Right lung (tissue), 5 donors: ENCODE measurements around the gene RPUSD4. TPM values are rescaled to one million over a fixed set of nuclear protein-coding genes. Genes with fewer than 3 reads are reported as not detected.
A peak's percentile ranks its signal among the peaks of the same experiment; 100 is the strongest.

Source experiments
- DNase-seq, 2 donors: peaks; one replicate each; pipeline ENCODE4 v3.0.0-alpha.2; 2013
- polyA plus RNA-seq, 5 donors: library from polyadenylated mRNA; unstranded; fragments of 120-200 nt; gene quantifications; one replicate each; pipeline versions ENCODE4 v1.2.1 to v1.2.3, GENCODE V29; 2013; ENCODE audit warnings: inconsistent platforms in 1 of 5, low replicate concordance in 1 of 5; ENCODE audit not compliant: insufficient read length in 5 of 5, insufficient read depth in 1 of 5

Gene RPUSD4
- polyA plus RNA-seq, 5 donors: 38.1 to 48.4 (median 42.1) TPM

DNA sequence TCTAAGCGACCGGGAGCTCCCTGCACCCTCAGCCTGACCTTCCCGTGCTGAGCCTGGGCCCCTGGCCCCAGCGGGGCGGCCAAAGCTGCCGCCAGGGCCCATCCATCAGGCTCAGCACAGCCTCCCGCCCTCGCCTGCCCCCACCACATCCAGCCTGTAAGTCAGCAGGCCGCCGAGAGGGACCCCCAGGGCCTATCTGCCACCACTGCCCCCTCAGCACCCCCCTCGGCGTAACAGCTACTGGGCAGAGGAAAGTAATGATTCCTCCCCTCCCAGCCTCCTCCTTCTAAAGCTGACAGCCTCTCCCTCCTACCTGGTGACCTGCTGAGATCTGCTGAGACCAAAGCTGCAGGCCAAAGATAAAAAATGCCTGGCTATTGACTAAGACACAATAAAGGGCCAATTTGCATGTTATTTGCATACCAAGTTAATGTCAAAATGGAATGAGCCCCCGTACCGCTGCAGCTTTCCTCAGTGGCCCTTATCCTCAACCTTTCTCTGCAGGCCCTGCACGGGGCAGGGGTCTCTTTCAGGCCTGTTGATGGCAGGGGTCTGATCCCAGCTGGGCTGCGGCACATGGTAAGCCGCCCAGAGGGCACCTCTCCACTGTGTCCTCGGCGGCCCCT is 51.6 kb downstream of the RPUSD4 start:
- DNase-seq: no peak

DNA sequence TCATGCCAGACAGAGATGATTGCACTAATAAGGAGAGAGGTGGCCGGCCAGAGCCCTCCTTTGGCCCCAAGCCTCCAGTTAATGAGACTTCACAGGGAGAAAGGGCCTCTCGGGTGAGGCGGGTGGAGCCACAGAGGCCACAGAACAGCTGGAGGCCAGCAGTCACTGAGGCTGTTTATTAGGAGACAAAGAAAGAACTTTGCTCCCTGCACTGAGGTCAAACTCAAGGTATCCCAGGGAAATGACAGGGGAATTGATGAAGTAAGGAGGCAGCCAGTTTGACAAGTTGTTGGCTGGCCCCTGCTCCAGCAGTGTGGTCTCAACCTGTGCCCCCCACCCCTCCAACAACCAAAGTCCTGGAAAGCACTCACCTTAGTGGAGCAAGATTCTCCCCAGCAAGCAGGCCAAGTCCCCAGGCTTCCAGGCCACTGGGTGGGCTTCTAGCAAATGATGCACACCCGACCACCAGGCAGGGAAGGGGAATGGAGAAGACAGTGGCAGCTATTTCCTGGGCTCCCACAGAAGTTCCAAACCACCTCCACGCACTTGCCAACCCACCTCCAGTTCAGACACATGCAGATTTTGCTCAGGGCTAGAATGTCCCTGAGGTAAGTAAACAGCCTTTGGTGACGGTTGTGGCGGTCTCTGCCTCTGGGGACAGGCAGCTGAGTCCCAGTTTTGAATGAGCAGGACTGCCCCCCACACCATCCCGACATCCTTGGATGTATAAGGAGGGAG is 53.2 kb downstream of the RPUSD4 start:
- no peak for DNase-seq

DNA sequence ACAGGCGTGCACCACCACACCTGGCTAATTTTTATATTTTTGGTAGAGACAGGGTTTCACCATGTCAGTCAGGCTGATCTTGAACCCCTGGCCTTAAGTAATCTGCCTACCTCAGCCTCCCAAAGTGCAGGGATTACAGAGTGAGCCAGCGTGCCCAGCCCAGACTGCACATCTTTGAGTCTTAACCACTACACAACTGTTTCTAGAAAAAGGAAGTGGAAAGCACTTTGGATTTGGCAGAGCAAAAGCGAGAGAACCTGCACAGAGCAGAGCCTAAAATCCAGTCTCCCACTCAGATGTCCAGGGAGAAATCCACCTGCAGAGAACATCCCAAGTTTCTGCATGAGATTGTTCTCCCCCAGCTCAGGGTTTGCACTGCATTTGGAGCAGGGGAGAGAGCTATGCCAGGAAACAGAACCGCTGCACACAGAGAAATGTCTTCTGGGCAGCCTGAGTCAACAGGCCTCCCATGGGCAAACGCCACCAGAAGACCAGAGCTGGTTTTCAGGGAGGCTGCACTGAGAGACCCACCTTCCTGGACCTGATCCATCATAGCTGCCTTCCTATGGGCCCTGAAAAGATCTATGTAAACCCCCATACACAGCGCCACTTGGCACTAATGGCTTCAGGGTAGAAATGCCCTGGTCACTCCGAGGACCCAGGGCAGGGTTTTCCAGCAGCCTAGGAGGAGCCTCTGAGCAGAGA is 54.0 kb downstream of the RPUSD4 start:
- DNase-seq: no peak

DNA sequence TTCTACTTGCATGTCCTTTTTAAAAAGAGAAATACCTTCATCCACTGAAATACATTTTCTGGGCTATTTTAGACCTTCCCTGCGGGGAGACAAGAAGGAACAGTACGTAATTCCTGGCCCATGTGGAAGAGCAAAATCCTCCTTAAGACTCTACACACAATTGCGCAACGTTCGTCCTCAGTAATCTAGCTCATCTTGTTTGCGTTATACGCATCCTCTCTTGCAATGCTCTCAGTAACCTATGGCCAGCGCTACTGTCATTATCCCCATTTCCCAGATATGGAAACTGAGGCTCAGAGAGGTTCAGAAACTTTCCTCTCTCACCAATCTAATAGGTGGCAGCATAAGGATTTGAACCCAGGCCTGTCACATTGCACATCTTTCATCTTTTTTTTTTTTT is 54.6 kb downstream of the RPUSD4 start:
- DNase-seq: no peak

DNA sequence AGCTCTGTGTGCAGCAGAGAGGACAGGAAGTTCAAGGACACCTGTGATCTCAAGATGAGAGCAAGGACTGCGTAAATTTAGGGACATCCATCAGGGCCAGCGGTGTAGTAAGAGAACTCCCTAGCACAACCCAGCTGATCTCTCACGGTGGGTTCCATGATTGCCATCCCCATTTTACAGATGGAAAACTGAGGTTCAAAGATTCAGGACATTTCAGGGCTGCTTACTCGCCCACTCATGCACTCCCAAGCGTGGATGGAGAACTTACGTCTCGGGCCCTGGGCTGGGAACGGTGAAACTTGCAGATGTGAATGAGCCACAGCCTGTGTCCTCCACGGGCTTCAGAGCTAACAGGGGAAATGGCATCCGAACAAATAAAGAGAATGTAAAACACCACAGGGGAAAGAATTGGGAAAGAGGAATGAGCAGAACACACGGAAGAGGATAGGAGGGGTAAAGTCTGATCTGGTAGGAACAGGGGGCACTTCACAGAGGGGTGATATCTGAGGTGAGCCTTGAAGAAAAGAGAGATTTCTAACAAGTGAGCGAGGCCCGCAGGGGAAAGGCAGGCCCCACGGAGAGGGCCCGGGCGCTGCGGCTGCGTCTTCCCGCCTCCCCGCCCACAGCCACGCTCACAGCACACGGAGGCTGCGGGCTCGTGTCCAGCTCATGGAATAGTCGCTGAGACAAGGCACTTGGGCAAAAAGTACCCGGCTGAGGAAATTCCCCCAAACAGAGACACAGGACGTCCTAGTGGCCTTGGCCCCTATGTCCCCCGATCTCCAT is 55.9 kb downstream of the RPUSD4 start:
- DNase-seq: no peak

DNA sequence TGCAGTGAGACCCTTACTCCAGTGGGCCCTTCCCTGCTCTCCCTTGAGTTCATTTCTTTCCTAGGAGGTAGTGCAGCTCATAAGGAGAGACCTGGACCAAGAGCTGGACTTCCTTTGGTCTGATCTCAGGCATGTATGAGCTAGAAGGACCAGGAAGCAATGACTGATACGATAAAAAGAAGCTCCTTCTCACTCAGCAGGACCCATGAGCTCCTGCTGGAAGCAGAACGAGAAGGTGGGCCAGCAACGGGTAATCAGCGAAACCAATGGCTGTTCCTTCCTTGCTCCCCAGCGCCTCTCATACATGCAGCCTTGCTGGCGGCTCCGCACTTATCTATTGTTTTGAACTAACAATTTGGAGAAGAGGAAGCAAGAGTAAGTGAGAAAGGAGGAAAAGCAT is 56.8 kb downstream of the RPUSD4 start:
- DNase-seq: no peak

DNA sequence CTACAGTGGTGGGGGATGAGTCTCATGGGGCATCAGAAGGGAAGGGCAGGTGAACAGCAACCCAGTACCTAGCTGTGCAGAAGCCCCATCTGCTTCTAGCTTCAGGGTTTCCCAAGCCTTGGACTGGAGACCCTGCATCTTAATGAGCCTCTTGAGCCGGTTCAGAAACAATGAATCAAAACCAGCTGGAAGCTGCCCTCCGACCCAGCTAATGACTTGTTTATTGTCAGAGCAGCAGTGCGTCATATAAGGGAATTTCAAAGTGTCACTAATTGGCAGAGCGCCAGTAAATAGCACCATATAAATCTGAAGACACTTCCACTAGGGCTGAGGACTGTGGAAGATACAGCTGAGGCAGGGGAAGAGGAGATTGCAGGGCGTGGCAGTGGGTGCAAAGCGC is 57.5 kb downstream of the RPUSD4 start:
- peak; percentile 94 to 96 for DNase-seq

DNA sequence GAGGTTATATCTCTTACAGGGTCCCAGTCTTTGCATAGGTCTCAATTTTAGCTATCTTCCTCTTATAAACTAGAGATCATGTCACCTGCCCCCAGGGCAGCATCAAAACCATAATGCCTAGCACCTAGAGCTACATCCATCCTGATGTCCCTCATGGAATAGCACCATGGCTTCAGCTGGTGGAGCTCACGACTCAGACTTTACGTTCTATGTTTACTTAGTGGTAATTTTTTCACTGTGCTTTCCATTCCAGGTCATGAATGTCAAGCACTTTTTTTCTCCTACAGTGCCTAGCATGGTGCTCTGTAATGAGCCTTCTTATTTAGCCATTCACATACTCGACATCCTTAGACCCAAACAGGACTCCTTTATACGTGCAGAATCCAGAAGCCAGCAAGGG is 58.4 kb downstream of the RPUSD4 start:
- no peak for DNase-seq

DNA sequence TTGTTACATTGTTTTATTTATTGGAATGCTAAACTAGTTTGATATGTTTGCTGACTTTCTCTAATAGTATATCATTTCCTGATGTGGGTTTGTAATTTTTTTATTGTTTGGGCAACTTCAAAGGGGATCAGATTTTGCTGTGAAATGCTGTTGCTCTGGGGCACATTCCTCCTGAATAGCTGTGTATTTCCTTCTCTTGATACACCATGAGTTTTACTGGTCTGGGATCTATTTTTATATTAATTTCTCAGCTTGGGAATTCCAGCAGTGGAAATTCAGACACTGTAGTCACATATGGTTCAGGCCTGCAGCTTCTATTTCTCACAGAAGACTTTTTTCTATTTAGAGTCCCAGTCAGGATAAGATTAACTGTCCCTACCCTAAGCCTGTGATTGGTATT is 58.9 kb downstream of the RPUSD4 start:
- DNase-seq: no peak

DNA sequence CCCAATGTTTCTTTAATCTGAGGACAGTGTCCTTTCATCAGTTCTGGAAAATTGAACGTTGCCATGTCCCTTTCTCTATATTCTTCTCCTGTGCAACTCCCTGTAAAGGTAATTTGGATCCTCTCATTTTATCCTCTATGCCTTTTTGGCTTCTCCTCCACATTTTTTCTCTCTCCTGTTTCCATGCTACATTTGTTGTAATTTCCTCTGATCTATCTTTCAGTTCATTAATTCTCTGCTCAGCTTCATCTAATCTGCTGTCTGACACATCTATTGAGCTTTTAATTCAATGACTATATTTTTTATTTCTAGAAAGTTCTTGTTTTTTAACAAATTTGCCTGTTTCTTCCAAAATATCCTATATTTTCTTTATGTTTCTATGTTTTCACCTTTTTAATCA is 59.3 kb downstream of the RPUSD4 start:
- no peak for DNase-seq

Other genes with a start within 250 kb of the RPUSD4 start
- 10 to 100 TPM in 3 of 5 donors, 1 to 10 TPM in 2; 8.2 to 13.6 (median 10.4) TPM for gene CDON, start 148.8 kb downstream of the RPUSD4 start, polyA plus RNA-seq
- 10 to 100 TPM; 28.6 to 34.6 (median 30.5) TPM for gene FAM118B, start 132 bp upstream of the RPUSD4 start, polyA plus RNA-seq
- gene SRPRA, start 57.2 kb upstream of the RPUSD4 start, polyA plus RNA-seq: 10 to 100 TPM; 62.3 to 82.6 (median 68.0) TPM
- 10 to 100 TPM; 37.9 to 52.9 (median 43.9) TPM for gene FOXRED1, start 57.5 kb upstream of the RPUSD4 start, polyA plus RNA-seq
- gene TIRAP, start 71.4 kb upstream of the RPUSD4 start, polyA plus RNA-seq: 10 to 100 TPM; 14.2 to 20.9 (median 16.4) TPM
- 10 to 100 TPM; 19.5 to 24.9 (median 21.4) TPM for gene DCPS, start 92.4 kb upstream of the RPUSD4 start, polyA plus RNA-seq
- gene ST3GAL4, start 144.0 kb upstream of the RPUSD4 start, polyA plus RNA-seq: 10 to 100 TPM; 29.4 to 38.5 (median 36.1) TPM